DMS153 treated with DMSO at 0.1 percent for 48 hours (cell line): ENCODE data around the gene USP54.
A peak's percentile ranks its signal among the peaks of the same experiment; 100 is the strongest.

Experiments
- DNase-seq: peaks from one replicate; lab custom pipeline; 2025; ENCODE audit not compliant: unreplicated experiment; lab: John Stamatoyannopoulos, UW

The USP54 gene

GRCh38 chr10:73529089-73529832 is 61.9 kb downstream of the USP54 start:
- DNase-seq: peak; percentile 72

DNA sequence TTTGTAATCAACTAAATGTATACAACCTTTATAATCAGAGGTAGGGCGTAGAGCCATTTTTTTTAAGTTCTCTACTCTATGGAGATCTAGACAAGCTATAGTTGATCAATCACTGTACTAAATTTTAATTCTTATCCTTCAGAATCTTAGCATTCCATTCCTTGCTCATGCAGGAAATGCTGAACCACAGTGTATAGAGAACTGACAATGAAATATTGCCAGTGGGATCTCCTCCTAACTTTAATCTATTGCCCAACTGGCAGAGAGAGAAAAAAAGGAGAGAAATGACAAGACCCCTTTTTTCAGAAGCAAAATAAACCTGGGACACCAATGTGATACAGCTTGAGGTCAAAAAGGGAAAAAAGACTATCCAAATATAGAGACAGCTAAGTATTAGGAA is 68.9 kb downstream of the USP54 start:
- DNase-seq: no peak

DNA sequence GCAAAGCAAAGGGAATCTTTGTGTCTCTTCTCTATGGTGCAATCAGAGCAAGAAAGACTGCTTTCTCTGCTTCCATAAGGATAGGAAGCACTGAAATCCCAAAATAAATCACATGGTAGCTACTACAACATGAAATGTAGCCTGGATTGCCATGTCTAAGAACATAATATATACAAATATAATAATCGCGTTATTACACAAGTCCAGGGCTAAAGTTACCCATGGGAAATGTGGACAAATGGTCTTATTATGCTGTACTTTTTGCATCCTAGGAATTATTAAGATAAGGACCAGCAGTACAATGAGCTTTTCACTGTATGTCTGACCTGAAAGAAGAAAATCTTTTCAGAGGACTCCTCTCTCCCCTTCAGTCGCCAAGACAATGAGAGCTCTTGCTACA is 71.8 kb downstream of the USP54 start:
- DNase-seq: no peak

DNA sequence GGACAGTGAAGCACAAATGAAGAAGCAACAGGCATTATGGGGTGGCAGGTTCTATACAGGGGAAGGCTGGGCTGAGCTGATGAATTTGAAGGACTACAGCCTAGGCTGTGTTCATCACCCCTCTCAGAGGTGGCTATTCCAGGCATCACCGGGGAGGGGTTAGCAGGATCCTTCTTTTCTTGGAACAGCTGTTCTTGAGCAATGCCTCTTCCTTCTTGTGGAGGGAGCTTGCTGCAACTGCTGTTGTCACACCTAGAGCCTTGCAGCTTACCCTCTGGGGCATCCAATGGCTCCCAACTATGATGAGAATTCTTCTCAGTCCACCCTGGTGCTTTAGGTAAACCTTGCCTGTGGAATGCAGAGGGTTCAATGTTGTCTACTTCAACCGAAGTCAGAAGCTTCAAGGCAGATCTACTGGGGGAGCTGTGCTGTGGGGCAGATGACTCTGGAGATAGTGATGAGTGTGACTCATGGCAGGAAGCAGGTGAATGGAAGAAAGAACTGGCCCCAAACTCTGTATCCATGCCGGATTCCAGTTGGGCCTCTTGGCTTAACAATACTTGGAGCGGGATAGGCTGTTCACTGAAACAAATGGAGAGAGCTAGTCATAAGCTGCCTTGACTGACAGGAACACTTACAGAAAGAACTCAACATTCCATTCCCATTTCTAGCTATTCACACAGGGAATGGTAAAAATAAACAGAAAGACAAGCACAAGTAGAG is 73.8 kb downstream of the USP54 start:
- DNase-seq: no peak

GRCh38 chr10:73512207-73512743 is 78.9 kb downstream of the USP54 start:
- no peak for DNase-seq

GRCh38 chr10:73509695-73510094 is 81.4 kb downstream of the USP54 start:
- DNase-seq: no peak

DNA sequence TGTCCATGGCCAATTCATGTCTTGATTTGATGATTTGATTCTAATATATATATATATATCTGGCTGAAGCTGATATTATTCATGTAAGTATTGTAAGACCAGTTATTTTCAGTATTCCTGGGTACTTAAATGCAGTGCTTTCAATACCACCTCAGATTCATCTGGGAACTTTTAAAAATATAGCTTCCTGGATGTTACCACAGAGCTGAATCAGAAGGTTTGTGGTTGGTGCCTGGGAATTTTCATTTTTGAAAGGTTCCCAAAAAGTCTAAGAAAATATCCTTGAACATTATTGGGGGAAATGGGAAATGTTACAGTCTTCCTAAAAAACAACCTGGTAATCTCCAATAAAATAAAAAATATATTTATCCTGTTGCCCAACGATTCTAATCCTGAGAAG is 84.7 kb downstream of the USP54 start:
- no peak for DNase-seq

DNA sequence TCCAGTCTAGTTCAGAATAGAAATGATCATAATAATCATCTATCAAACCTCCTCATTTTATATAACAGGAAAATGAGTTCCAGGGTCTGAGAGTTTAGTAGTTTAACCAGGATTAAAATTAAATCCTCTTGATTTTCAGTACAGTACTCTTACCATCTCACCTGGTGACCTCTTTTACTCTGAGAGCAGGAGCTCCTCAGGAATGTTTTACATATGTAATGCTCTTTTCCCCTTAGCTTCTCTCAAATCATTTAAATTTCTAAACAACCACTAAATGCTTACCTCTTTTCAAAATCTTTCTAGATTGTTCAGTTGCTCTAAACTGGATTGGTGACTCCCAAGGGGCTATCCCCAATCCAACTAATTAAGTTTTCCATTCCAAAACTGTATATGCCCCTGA is 85.1 kb downstream of the USP54 start:
- no peak for DNase-seq

GRCh38 chr10:73503037-73503436 is 88.1 kb downstream of the USP54 start:
- DNase-seq: no peak

DNA sequence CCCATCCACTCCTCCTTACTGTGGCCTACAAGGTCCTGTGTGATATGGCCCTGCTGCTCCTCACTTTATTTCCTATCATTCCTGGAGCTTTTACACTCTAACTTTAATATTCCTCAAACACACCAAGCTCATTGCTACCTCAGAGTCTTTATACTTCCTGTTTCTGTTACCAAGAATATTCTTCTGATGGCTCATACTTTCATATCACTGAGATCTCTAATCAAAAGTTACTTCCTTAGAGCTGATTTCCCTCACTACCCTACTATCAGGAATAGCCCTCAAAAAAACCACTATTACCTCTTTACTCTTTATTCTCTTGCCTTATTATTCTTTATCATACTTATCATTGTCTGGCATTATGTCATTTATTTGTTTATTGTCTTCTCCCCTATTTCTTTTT is 89.5 kb downstream of the USP54 start:
- no peak for DNase-seq

- DNase-seq: no peak
Measured at GRCh38 chr10:73497623-73498022, 93.5 kb downstream of the USP54 start.

DNA sequence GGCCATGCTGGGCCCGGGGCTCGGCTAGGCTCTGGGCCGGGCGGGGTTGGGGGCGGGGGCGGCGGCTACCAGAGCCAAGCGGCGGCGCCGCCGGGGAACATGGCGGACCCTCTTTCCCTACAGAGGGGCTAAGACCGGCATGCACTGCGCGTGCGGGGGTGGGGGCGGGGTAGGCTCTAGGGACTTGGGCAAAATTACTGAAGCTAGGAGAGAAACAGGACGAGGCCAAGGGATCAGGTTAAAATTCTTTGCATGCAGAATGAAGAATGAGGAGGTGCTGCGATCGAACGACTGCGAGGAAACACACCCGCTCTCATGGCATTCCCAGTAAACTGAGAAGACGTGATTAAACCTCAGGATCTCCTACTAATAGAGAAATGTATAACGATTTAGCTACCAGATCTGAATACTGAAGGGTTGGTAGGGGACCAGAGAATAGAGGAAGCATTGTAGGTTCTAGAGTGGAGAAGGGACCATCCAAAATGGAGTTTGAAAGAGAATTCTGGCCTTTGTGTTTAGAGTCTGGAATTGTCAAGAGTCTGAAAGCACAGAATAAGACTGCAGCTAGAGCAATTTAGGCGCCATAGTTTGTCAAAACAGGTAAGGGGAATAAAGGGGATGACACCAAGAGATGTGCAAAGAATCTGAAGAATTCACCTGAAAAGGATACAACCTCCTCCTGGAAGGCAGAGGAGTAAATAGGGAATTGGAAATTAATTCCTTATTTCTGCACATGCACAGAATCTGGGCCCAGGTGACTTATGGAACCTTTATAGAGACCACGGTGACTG is 95.1 kb downstream of the USP54 start, which contains the start of gene PPP3CB:
Gene PPP3CB, minus strand, starts transcription at position 141 of the 791 bp plus-strand sequence. Its CDS starts 135 bp downstream, at position 6.
- peak; percentile 77 for DNase-seq

- peak; percentile 76 for DNase-seq
Measured at GRCh38 chr10:73495226-73495883, 95.8 kb downstream of the USP54 start.

- no peak for DNase-seq
Measured at GRCh38 chr10:73494877-73495225, 96.3 kb downstream of the USP54 start.

- DNase-seq: no peak
Measured at GRCh38 chr10:73494213-73494612, 96.9 kb downstream of the USP54 start.

DNA sequence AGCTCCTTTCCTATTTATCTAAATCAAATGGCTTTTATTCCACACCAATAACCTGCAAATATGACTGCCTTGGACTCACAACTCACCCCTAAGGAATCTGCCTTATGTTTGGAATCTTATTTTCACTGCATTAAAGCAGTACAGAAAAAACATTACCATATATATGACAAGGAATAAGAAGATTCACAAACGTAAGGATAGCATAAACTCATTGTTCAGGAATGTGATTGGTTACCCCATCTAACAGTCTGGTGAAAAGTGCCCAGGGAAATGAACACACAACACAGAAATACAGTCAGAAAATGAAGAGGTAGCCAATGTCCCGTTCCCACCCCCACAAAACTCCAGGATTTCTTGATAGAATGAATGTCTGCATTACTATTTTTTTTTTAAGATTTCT is 97.4 kb downstream of the USP54 start:
- DNase-seq: no peak

DNA sequence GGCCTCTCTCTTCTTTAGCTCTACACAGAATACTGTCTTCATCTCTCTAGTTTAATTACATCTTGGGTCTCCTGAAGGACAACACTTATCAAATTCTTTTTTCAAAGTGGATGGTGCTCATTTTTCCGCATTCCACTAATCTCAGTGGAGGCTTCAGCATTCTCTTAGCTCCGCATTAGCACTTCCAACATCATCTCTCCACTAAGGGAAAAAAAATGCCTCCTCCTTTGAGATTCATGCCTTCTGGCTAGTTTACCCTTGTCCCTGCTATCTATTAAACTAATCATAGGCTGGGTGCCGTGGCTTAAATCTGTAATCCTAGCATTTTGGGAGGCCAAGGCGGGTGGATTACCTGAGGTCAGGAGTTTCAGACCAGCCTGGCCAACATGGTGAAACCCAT is 104.5 kb downstream of the USP54 start:
- DNase-seq: no peak

GRCh38 chr10:73485320-73485719 is 105.8 kb downstream of the USP54 start:
- no peak for DNase-seq

DNA sequence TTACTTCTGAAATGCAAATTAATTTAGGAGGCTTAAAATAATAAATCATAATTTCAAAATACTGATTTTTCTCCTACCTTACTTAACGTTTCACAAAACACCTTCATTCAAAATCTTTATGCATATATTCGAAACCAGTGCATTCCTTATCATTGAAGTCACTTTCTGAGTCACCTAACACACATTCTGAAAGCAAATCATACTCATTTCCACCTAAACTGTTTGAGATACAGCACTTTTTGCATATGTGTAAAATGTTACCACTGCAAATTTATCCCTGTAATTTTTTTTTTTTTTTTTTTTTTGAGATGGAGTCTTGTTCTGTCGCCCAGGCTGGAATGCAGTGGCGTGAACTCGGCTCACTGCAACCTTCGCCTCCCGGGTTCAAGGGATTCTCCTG is 111.0 kb downstream of the USP54 start:
- DNase-seq: no peak

DNA sequence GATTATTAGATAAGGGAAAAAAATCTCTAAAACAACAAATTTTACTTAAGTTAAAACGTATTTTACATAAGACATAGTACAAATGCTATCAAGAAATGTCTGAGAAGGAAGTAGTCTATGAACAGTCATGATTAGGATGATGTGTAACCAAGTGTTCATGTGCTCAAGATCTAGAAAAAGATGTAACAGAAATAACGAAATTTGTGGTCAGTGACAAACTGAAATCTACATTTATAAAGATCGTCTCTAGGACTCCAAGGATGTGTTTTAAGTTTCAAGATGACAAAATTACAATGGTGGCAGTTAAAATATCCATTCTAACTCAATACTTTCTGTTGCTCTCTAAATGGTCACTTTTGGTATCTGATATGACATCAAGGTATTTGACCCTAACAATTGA is 112.5 kb downstream of the USP54 start:
- no peak for DNase-seq

- DNase-seq: no peak
Measured at GRCh38 chr10:73471226-73471625, 119.9 kb downstream of the USP54 start.
